Ishikawa (cell line): ENCODE results near the gene RNU4-1.

Experiments used
- CEBPB ChIP-seq: IDR thresholded peaks from 2 replicates; pipeline ENCODE4 v1.6.1; 2012
- EP300 ChIP-seq: IDR thresholded peaks from 2 replicates; pipeline ENCODE4 v1.6.1; 2012; ENCODE audit warnings: borderline replicate concordance
- MAX ChIP-seq: IDR thresholded peaks from 2 replicates; pipeline ENCODE4 v1.6.1; 2012
- NFIC ChIP-seq: IDR thresholded peaks from 2 replicates; pipeline ENCODE4 v1.6.1; 2012
- RAD21 ChIP-seq: IDR thresholded peaks from 2 replicates; pipeline ENCODE4 v1.6.1; 2012; ENCODE audit warnings: low read depth
- REST ChIP-seq: IDR thresholded peaks from 2 replicates; pipeline ENCODE4 v1.6.1; 2012; ENCODE audit warnings: low read depth, mild to moderate bottlenecking
- TAF1 ChIP-seq: IDR thresholded peaks from 2 replicates; pipeline ENCODE4 v1.6.1; 2012; ENCODE audit warnings: low read depth, mild to moderate bottlenecking
- TEAD4 ChIP-seq: IDR thresholded peaks from 2 replicates; pipeline ENCODE4 v1.6.1; 2012
- YY1 ChIP-seq: IDR thresholded peaks from 2 replicates; pipeline ENCODE4 v1.6.1; 2012; ENCODE audit warnings: low read depth

- no peak for TF ChIP-seq MAX
- no peak for TF ChIP-seq TAF1
- 0 out of 2 replicates have a peak, but pooled peaks have one; percentile 17 for TF ChIP-seq RAD21
- no peak for TF ChIP-seq TEAD4
- no peak for TF ChIP-seq REST
- no peak for TF ChIP-seq YY1
- no peak for TF ChIP-seq NFIC
- TF ChIP-seq EP300: no peak
- no peak for TF ChIP-seq CEBPB
Measured at GRCh38 chr12:120314220-120314619, 21.2 kb upstream of the RNU4-1 start.
